ENCODE measurements around the gene OAF. TPM values are rescaled to one million over a fixed set of nuclear protein-coding genes. Genes with fewer than 3 reads are reported as not detected.

Gene OAF
- total and polyA plus RNA-seq, 2 experiments from 2014 or later, result 1.1 to 3.0 TPM

DNA sequence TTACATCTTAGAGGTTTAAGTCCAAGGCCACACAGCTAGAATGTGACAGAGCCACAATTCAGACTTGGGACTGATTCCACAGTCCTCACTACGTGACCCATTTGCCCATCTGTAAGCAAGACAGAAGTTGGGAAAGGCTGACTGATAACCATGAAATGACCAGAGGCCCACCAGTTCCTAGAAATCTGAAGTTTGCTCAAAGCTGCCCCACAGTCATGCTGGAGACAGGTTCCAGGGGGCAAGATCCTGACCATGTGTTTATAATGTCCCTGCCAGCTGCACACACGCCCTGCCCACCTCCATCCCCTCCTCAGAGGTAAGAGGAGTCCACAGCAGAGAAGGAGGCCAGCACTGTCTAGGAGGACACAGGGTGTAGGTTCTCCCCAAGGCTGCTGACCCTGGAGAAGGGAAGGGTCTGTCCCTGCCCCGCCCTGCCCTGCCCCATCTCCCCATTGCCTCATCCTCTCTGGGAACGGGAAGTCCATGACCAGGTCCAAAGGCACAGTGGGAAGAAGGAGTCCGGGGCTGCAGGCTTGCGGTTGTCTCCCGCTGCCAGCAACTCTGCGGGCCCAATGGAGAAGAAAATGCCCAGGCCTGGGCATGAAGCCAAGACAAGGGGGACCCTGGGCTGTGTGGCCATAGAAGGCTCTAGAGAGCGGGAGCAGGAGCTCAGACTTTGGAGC, 11.9 kb upstream of the OAF start (continued):
- TF ChIP-seq STAT1 (IDR thresholded peaks at IDR 0.05; ENCODE audit: unreplicated experiment) (no peak), CREB1 (CRISPR knock-in tag; IDR thresholded peaks at IDR 0.05; ENCODE audit: low read depth) (no peak), POLR2AphosphoS5 (IDR thresholded peaks at IDR 0.05; ENCODE audit: low read depth) (no peak)
- TF ChIP-seq, protein P1, sequence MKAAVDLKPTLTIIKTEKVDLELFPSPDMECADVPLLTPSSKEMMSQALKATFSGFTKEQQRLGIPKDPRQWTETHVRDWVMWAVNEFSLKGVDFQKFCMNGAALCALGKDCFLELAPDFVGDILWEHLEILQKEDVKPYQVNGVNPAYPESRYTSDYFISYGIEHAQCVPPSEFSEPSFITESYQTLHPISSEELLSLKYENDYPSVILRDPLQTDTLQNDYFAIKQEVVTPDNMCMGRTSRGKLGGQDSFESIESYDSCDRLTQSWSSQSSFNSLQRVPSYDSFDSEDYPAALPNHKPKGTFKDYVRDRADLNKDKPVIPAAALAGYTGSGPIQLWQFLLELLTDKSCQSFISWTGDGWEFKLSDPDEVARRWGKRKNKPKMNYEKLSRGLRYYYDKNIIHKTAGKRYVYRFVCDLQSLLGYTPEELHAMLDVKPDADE (IDR thresholded peaks at IDR 0.05), result no peak

DNA sequence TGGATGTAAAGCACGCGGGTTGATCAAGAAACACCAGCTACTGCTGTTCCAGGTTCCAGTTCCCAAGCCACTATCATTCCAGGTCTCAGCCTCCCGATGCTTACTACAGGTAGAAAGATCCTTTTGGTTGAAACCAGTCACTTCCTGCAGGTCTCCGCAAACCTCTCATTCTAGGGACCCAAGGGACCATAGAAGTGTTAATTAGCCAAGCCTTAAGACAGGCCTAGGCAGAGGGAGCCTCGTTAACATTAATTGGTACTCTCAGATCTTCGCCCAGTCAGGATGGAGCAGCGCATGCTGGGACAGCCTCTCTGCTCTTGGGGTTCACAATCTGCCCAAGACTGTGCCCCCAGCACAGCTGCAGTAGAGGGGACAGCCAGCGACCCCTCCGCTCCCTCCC, 11.2 kb upstream of the OAF start:
- H3F3A ChIP-seq (replicated peaks; ENCODE audit: low read depth), result no peaks in the 10 kb centered on the region
- ATAC-seq (peak; percentile 34), DNase-seq (ENCODE audit: low spot score) (peak; percentile 55)
- peaks cover 66% of the 10 kb centered on the region for H3K27me3 Mint-ChIP-seq (ENCODE audit: insufficient read depth, low read depth, poor library complexity)
- no peaks in the 10 kb centered on the region for H3K9me2 ChIP-seq (ENCODE audit: insufficient read depth)
- no peaks in the 10 kb centered on the region for H3K36me3 ChIP-seq (ENCODE audit: insufficient read depth)
- no peak overlapping the region for H3K4me3 Mint-ChIP-seq
- H3K4me1 Mint-ChIP-seq, result peaks cover 48% of the 10 kb centered on the region
- peak overlapping the region; percentile 40; the same call in 1 of the 2 replicates for H3K4me2 ChIP-seq
- H3K36me3 Mint-ChIP-seq (ENCODE audit: low read depth), result no peaks in the 10 kb centered on the region
- no peaks in the 10 kb centered on the region for H3K79me2 ChIP-seq (replicated peaks; ENCODE audit: insufficient read depth)
- no peak overlapping the region for H3K4me3 ChIP-seq
- peaks cover 32% of the 10 kb centered on the region for H3K4me1 ChIP-seq (ENCODE audit: insufficient read depth)
- H3K27ac ChIP-seq (ENCODE audit: low read depth), result no peak overlapping the region
- no peaks in the 10 kb centered on the region for H3K9me3 Mint-ChIP-seq
- peaks cover 70% of the 10 kb centered on the region for H3K27me3 ChIP-seq (ENCODE audit: insufficient read depth)
- H2AFZ ChIP-seq, result no peak overlapping the region
- no peak overlapping the region for H3K27ac Mint-ChIP-seq
- H4K20me1 ChIP-seq (replicated peaks; ENCODE audit: insufficient read depth), result no peaks in the 10 kb centered on the region
- TF ChIP-seq, protein P2, sequence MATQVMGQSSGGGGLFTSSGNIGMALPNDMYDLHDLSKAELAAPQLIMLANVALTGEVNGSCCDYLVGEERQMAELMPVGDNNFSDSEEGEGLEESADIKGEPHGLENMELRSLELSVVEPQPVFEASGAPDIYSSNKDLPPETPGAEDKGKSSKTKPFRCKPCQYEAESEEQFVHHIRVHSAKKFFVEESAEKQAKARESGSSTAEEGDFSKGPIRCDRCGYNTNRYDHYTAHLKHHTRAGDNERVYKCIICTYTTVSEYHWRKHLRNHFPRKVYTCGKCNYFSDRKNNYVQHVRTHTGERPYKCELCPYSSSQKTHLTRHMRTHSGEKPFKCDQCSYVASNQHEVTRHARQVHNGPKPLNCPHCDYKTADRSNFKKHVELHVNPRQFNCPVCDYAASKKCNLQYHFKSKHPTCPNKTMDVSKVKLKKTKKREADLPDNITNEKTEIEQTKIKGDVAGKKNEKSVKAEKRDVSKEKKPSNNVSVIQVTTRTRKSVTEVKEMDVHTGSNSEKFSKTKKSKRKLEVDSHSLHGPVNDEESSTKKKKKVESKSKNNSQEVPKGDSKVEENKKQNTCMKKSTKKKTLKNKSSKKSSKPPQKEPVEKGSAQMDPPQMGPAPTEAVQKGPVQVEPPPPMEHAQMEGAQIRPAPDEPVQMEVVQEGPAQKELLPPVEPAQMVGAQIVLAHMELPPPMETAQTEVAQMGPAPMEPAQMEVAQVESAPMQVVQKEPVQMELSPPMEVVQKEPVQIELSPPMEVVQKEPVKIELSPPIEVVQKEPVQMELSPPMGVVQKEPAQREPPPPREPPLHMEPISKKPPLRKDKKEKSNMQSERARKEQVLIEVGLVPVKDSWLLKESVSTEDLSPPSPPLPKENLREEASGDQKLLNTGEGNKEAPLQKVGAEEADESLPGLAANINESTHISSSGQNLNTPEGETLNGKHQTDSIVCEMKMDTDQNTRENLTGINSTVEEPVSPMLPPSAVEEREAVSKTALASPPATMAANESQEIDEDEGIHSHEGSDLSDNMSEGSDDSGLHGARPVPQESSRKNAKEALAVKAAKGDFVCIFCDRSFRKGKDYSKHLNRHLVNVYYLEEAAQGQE (IDR thresholded peaks at IDR 0.05; ENCODE audit: unreplicated experiment), result no peak
- TF ChIP-seq ZNF114 (CRISPR knock-in tag; IDR thresholded peaks at IDR 0.05) (no peak), EZH2 (IDR thresholded peaks at IDR 0.05; ENCODE audit: low read depth, unreplicated experiment) (no peak), POLR2AphosphoS5 (IDR thresholded peaks at IDR 0.05; ENCODE audit: low read depth) (no peak), STAT1 (IDR thresholded peaks at IDR 0.05; ENCODE audit: unreplicated experiment) (no peak), ZNF331 (CRISPR knock-in tag; IDR thresholded peaks at IDR 0.05; ENCODE audit: low read depth) (no peak)
- TF ChIP-seq, protein P1 (IDR thresholded peaks at IDR 0.05), result no peak
- TF ChIP-seq, protein P3, sequence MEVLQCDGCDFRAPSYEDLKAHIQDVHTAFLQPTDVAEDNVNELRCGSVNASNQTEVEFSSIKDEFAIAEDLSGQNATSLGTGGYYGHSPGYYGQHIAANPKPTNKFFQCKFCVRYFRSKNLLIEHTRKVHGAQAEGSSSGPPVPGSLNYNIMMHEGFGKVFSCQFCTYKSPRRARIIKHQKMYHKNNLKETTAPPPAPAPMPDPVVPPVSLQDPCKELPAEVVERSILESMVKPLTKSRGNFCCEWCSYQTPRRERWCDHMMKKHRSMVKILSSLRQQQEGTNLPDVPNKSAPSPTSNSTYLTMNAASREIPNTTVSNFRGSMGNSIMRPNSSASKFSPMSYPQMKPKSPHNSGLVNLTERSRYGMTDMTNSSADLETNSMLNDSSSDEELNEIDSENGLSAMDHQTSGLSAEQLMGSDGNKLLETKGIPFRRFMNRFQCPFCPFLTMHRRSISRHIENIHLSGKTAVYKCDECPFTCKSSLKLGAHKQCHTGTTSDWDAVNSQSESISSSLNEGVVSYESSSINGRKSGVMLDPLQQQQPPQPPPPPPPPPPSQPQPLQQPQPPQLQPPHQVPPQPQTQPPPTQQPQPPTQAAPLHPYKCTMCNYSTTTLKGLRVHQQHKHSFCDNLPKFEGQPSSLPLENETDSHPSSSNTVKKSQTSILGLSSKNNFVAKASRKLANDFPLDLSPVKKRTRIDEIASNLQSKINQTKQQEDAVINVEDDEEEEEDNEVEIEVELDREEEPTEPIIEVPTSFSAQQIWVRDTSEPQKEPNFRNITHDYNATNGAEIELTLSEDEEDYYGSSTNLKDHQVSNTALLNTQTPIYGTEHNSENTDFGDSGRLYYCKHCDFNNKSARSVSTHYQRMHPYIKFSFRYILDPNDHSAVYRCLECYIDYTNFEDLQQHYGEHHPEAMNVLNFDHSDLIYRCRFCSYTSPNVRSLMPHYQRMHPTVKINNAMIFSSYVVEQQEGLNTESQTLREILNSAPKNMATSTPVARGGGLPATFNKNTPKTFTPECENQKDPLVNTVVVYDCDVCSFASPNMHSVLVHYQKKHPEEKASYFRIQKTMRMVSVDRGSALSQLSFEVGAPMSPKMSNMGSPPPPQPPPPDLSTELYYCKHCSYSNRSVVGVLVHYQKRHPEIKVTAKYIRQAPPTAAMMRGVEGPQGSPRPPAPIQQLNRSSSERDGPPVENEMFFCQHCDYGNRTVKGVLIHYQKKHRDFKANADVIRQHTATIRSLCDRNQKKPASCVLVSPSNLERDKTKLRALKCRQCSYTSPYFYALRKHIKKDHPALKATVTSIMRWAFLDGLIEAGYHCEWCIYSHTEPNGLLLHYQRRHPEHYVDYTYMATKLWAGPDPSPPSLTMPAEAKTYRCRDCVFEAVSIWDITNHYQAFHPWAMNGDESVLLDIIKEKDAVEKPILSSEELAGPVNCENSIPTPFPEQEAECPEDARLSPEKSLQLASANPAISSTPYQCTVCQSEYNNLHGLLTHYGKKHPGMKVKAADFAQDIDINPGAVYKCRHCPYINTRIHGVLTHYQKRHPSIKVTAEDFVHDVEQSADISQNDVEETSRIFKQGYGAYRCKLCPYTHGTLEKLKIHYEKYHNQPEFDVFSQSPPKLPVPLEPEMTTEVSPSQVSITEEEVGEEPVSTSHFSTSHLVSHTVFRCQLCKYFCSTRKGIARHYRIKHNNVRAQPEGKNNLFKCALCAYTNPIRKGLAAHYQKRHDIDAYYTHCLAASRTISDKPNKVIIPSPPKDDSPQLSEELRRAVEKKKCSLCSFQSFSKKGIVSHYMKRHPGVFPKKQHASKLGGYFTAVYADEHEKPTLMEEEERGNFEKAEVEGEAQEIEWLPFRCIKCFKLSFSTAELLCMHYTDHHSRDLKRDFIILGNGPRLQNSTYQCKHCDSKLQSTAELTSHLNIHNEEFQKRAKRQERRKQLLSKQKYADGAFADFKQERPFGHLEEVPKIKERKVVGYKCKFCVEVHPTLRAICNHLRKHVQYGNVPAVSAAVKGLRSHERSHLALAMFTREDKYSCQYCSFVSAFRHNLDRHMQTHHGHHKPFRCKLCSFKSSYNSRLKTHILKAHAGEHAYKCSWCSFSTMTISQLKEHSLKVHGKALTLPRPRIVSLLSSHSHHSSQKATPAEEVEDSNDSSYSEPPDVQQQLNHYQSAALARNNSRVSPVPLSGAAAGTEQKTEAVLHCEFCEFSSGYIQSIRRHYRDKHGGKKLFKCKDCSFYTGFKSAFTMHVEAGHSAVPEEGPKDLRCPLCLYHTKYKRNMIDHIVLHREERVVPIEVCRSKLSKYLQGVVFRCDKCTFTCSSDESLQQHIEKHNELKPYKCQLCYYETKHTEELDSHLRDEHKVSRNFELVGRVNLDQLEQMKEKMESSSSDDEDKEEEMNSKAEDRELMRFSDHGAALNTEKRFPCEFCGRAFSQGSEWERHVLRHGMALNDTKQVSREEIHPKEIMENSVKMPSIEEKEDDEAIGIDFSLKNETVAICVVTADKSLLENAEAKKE (CRISPR knock-in tag; IDR thresholded peaks at IDR 0.05), result no peak
- TF ChIP-seq, protein P4, sequence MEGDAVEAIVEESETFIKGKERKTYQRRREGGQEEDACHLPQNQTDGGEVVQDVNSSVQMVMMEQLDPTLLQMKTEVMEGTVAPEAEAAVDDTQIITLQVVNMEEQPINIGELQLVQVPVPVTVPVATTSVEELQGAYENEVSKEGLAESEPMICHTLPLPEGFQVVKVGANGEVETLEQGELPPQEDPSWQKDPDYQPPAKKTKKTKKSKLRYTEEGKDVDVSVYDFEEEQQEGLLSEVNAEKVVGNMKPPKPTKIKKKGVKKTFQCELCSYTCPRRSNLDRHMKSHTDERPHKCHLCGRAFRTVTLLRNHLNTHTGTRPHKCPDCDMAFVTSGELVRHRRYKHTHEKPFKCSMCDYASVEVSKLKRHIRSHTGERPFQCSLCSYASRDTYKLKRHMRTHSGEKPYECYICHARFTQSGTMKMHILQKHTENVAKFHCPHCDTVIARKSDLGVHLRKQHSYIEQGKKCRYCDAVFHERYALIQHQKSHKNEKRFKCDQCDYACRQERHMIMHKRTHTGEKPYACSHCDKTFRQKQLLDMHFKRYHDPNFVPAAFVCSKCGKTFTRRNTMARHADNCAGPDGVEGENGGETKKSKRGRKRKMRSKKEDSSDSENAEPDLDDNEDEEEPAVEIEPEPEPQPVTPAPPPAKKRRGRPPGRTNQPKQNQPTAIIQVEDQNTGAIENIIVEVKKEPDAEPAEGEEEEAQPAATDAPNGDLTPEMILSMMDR (conservative IDR thresholded peaks at IDR 0.05; ENCODE audit: low read depth in 2 of 2), result no peak

Measured in GM23338 (cell line).